Activated naive CD8-positive, alpha-beta T cell treated with anti-CD3 and anti-CD28 coated beads, Interleukin-2, amount 10 ng/mL, durations not matched to agents 7 days and 5 days (primary cell): ENCODE data around the gene MUC5AC. TPM values are rescaled to one million over a fixed set of nuclear protein-coding genes. Genes with fewer than 3 reads are reported as not detected.
"Not testable (repeated sequence)": the region's sequence is repeated elsewhere in the genome, so short reads cannot be mapped to it uniquely, and the experiment has no call there.

Experiments
- ATAC-seq: fragments of 150-1000 bp; cut with Tn5 transposase; one replicate; pipeline ENCODE4 v1.10.0; 2021; ENCODE audit warnings: low read depth, moderate library complexity
- POLR2A ChIA-PET: fragments of 350-600 bp; sonication (Branson Sonifier 250); formaldehyde crosslinking; loops from one replicate; lab custom pipeline; 2021; ENCODE audit warnings: antibody characterized with exemption; lab: Charles Lee
- DNase-seq: peaks from one replicate; pipeline ENCODE4 v3.0.0; 2021
- H3K27ac Mint-ChIP-seq: one replicate; pipeline ENCODE4 v1.8.0; 2022; ENCODE audit warnings: mild to moderate bottlenecking, mixed read lengths
- H3K27me3 Mint-ChIP-seq: one replicate; pipeline ENCODE4 v1.8.0; 2022; ENCODE audit warnings: mild to moderate bottlenecking, moderate library complexity, mixed read lengths
- H3K36me3 Mint-ChIP-seq: one replicate; pipeline ENCODE4 v1.8.0; 2021; ENCODE audit warnings: mild to moderate bottlenecking, mixed read lengths
- H3K4me1 Mint-ChIP-seq: one replicate; pipeline ENCODE4 v1.8.0; 2021; ENCODE audit warnings: mixed read lengths
- H3K4me3 Mint-ChIP-seq: one replicate; pipeline ENCODE4 v1.8.0; 2022; ENCODE audit warnings: mild to moderate bottlenecking, moderate library complexity, mixed read lengths
- H3K9me3 Mint-ChIP-seq: one replicate; pipeline ENCODE4 v1.8.0; 2021; ENCODE audit warnings: mixed read lengths
- total RNA-seq, 2 experiments: library from RNA; stranded (reverse); gene quantifications; one replicate each; pipeline ENCODE4 v1.2.3, GENCODE V29; 2021

Gene MUC5AC
- total RNA-seq, 2 experiments from 2014 or later = not detected

- no peak overlapping the region for H3K27ac Mint-ChIP-seq
- no peaks in the 10 kb centered on the region for H3K4me1 Mint-ChIP-seq
- no peak overlapping the region for H3K4me3 Mint-ChIP-seq
- ATAC-seq (no peak), DNase-seq (peak; percentile 11)
- peaks cover 3% of the 10 kb centered on the region for H3K9me3 Mint-ChIP-seq
- POLR2A ChIA-PET = no interaction called here
- no peaks in the 10 kb centered on the region for H3K36me3 Mint-ChIP-seq
- H3K27me3 Mint-ChIP-seq = peaks cover 10% of the 10 kb centered on the region
Measured at GRCh38 chr11:1208394-1209261, 50.9 kb downstream of the MUC5AC start.

- DNase-seq (peak; percentile 10), ATAC-seq (no peak)
- Mint-ChIP-seq H3K27me3 (peaks cover 17% of the 10 kb centered on the region), H3K9me3 (peaks cover 3% of the 10 kb centered on the region), H3K36me3 (no peaks in the 10 kb centered on the region), H3K4me1 (no peaks in the 10 kb centered on the region), H3K4me3 (no peak overlapping the region), H3K27ac (no peak overlapping the region)
- POLR2A ChIA-PET = no interaction called here
Measured at GRCh38 chr11:1209371-1210057, 51.8 kb downstream of the MUC5AC start.

GRCh38 chr11:1211838-1212237 lies 54.1 kb downstream of the MUC5AC start:
- Mint-ChIP-seq H3K4me1 (no peaks in the 10 kb centered on the region), H3K9me3 (peaks cover 3% of the 10 kb centered on the region), H3K36me3 (no peaks in the 10 kb centered on the region), H3K4me3 (no peak overlapping the region), H3K27me3 (peaks cover 17% of the 10 kb centered on the region), H3K27ac (no peak overlapping the region)
- DNase-seq (no peak), ATAC-seq (no peak)
- POLR2A ChIA-PET = no interaction called here

GRCh38 chr11:1215826-1216225 lies 58.1 kb downstream of the MUC5AC start:
- H3K9me3 Mint-ChIP-seq, POLR2A ChIA-PET, H3K4me3 Mint-ChIP-seq, DNase-seq, H3K27ac Mint-ChIP-seq, H3K4me1 Mint-ChIP-seq, H3K36me3 Mint-ChIP-seq, ATAC-seq: not testable (repeated sequence)
- H3K27me3 Mint-ChIP-seq = peaks cover 17% of the 10 kb centered on the region

- no peak overlapping the region for H3K27ac Mint-ChIP-seq
- DNase-seq (no peak), ATAC-seq (no peak)
- POLR2A ChIA-PET = no interaction called here
- H3K9me3 Mint-ChIP-seq = peaks cover 3% of the 10 kb centered on the region
- H3K36me3 Mint-ChIP-seq = no peaks in the 10 kb centered on the region
- H3K4me1 Mint-ChIP-seq = no peaks in the 10 kb centered on the region
- no peak overlapping the region for H3K4me3 Mint-ChIP-seq
- H3K27me3 Mint-ChIP-seq = peaks cover 15% of the 10 kb centered on the region
Measured at GRCh38 chr11:1217151-1217550, 59.4 kb downstream of the MUC5AC start.

- H3K36me3 Mint-ChIP-seq = no peaks in the 10 kb centered on the region
- peaks cover 8% of the 10 kb centered on the region for H3K27me3 Mint-ChIP-seq
- H3K4me3 Mint-ChIP-seq = no peak overlapping the region
- no peak overlapping the region for H3K27ac Mint-ChIP-seq
- POLR2A ChIA-PET = no interaction called here
- ATAC-seq = no peak
- H3K4me1 Mint-ChIP-seq = no peaks in the 10 kb centered on the region
- H3K9me3 Mint-ChIP-seq = no peaks in the 10 kb centered on the region
- no peak for DNase-seq
Measured at GRCh38 chr11:1218256-1218787, 60.6 kb downstream of the MUC5AC start.

GRCh38 chr11:1218788-1219445 lies 61.2 kb downstream of the MUC5AC start:
- no peak for DNase-seq
- ATAC-seq = no peak
- Mint-ChIP-seq H3K36me3 (no peaks in the 10 kb centered on the region), H3K4me3 (no peak overlapping the region), H3K27me3 (peaks cover 4% of the 10 kb centered on the region), H3K27ac (no peak overlapping the region), H3K4me1 (no peaks in the 10 kb centered on the region), H3K9me3 (no peaks in the 10 kb centered on the region)
- POLR2A ChIA-PET = no interaction called here

GRCh38 chr11:1219446-1219833 lies 61.7 kb downstream of the MUC5AC start:
- DNase-seq (no peak), ATAC-seq (no peak)
- H3K4me3 Mint-ChIP-seq = no peak overlapping the region
- no peaks in the 10 kb centered on the region for H3K4me1 Mint-ChIP-seq
- H3K27me3 Mint-ChIP-seq = no peaks in the 10 kb centered on the region
- POLR2A ChIA-PET = no interaction called here
- no peaks in the 10 kb centered on the region for H3K36me3 Mint-ChIP-seq
- H3K9me3 Mint-ChIP-seq = no peaks in the 10 kb centered on the region
- no peak overlapping the region for H3K27ac Mint-ChIP-seq

- Mint-ChIP-seq H3K36me3 (no peaks in the 10 kb centered on the region), H3K4me3 (no peak overlapping the region), H3K9me3 (no peaks in the 10 kb centered on the region), H3K4me1 (no peaks in the 10 kb centered on the region), H3K27ac (no peak overlapping the region), H3K27me3 (no peaks in the 10 kb centered on the region)
- POLR2A ChIA-PET = no interaction called here
- no peak for DNase-seq
- no peak for ATAC-seq
Measured at GRCh38 chr11:1219834-1220815, 62.4 kb downstream of the MUC5AC start.

GRCh38 chr11:1220941-1221721 lies 63.4 kb downstream of the MUC5AC start:
- Mint-ChIP-seq H3K36me3 (no peaks in the 10 kb centered on the region), H3K27ac (no peak overlapping the region), H3K9me3 (no peaks in the 10 kb centered on the region), H3K27me3 (no peaks in the 10 kb centered on the region), H3K4me3 (no peak overlapping the region), H3K4me1 (no peaks in the 10 kb centered on the region)
- DNase-seq (no peak), ATAC-seq (no peak)
- POLR2A ChIA-PET = no interaction called here

- Mint-ChIP-seq H3K36me3 (no peaks in the 10 kb centered on the region), H3K27me3 (no peaks in the 10 kb centered on the region), H3K27ac (no peak overlapping the region), H3K4me1 (no peaks in the 10 kb centered on the region), H3K4me3 (no peak overlapping the region), H3K9me3 (no peaks in the 10 kb centered on the region)
- no peak for ATAC-seq
- POLR2A ChIA-PET = no interaction called here
- no peak for DNase-seq
Measured at GRCh38 chr11:1221848-1222311, 64.1 kb downstream of the MUC5AC start.
